GM10266 (cell line): ENCODE measurements around the gene UQCRC2.

ENCODE experiments used
- DNase-seq: peaks from one replicate; pipeline ENCODE4 v3.0.0; 2012; ENCODE audit errors: extremely low spot score
- CTCF ChIP-seq: IDR thresholded peaks from 2 replicates; pipeline ENCODE4 v1.5.1; 2012; ENCODE audit warnings: mild to moderate bottlenecking, low read depth; ENCODE audit not compliant: control insufficient read depth, insufficient read depth; ENCODE audit errors: missing control alignments

The UQCRC2 gene

GRCh38 chr16:21962475-21962874, 9.3 kb downstream of the UQCRC2 start:
- TF ChIP-seq CTCF, result no peak
- DNase-seq, result no peak

- no peak for DNase-seq
- no peak for TF ChIP-seq CTCF
Measured at GRCh38 chr16:21963887-21964286, 10.7 kb downstream of the UQCRC2 start.

- no peak for TF ChIP-seq CTCF
- no peak for DNase-seq
Measured at GRCh38 chr16:21964353-21964752, 11.2 kb downstream of the UQCRC2 start.

GRCh38 chr16:21971856-21972255, 18.7 kb downstream of the UQCRC2 start:
- no peak for TF ChIP-seq CTCF
- no peak for DNase-seq

- TF ChIP-seq CTCF, result no peak
- DNase-seq, result no peak
Measured at GRCh38 chr16:21973945-21974344, 20.8 kb downstream of the UQCRC2 start.

GRCh38 chr16:21980032-21980431, 26.9 kb downstream of the UQCRC2 start:
- DNase-seq, result no peak
- no peak for TF ChIP-seq CTCF

GRCh38 chr16:21982108-21982507, 28.9 kb downstream of the UQCRC2 start:
- DNase-seq, result no peak
- TF ChIP-seq CTCF, result no peak
